Activated naive CD8-positive, alpha-beta T cell treated with anti-CD3 and anti-CD28 coated beads, Interleukin-2, amount 50 U/mL, for 24 hours (primary cell): ENCODE data around the gene NXPH3.

Experiments
- ATAC-seq: fragments of 150-1000 bp; cut with Tn5 transposase; one replicate; pipeline ENCODE4 v1.10.0; 2021
- DNase-seq: peaks from one replicate; pipeline ENCODE4 v3.0.0; 2021
- H3K27ac Mint-ChIP-seq: one replicate; pipeline ENCODE4 v1.8.0; 2021; ENCODE audit warnings: mild to moderate bottlenecking, mixed read lengths
- H3K27me3 Mint-ChIP-seq: one replicate; pipeline ENCODE4 v1.8.0; 2021; ENCODE audit warnings: mixed read lengths
- H3K36me3 Mint-ChIP-seq: one replicate; pipeline ENCODE4 v1.8.0; 2021; ENCODE audit warnings: low read depth, mixed read lengths
- H3K4me1 Mint-ChIP-seq: one replicate; pipeline ENCODE4 v1.8.0; 2021; ENCODE audit warnings: mixed read lengths
- H3K4me3 Mint-ChIP-seq: one replicate; pipeline ENCODE4 v1.8.0; 2021; ENCODE audit warnings: mild to moderate bottlenecking, moderate library complexity, mixed read lengths
- H3K9me3 Mint-ChIP-seq: one replicate; pipeline ENCODE4 v1.8.0; 2021; ENCODE audit warnings: mixed read lengths

Gene NXPH3

GRCh38 chr17:49577963-49578362 is 2.3 kb downstream of the NXPH3 start:
- Mint-ChIP-seq H3K27me3 (peaks cover 36% of the 10 kb centered on the region), H3K4me1 (peaks cover 16% of the 10 kb centered on the region), H3K4me3 (no peak overlapping the region), H3K27ac (no peak overlapping the region), H3K9me3 (no peaks in the 10 kb centered on the region), H3K36me3 (no peaks in the 10 kb centered on the region)
- no peak for DNase-seq
- ATAC-seq, result peak; percentile 29

DNA sequence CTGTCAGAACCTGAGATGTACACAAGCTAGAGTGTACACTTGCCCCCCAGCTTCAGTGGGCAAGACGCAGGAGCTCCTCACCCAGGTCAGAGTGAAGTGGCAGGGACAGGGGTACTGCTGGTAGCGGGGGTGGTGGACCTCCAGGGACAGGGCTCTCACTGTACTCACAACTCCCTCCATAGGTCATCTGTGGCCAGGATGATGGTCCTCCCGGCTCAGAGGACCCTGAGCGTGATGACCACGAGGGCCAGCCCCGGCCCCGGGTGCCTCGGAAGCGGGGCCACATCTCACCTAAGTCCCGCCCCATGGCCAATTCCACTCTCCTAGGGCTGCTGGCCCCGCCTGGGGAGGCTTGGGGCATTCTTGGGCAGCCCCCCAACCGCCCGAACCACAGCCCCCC is 2.7 kb downstream of the NXPH3 start:
- Mint-ChIP-seq H3K4me1 (peaks cover 16% of the 10 kb centered on the region), H3K36me3 (no peaks in the 10 kb centered on the region), H3K9me3 (no peaks in the 10 kb centered on the region), H3K4me3 (no peak overlapping the region), H3K27me3 (peaks cover 31% of the 10 kb centered on the region), H3K27ac (no peak overlapping the region)
- DNase-seq, result no peak
- no peak for ATAC-seq

DNA sequence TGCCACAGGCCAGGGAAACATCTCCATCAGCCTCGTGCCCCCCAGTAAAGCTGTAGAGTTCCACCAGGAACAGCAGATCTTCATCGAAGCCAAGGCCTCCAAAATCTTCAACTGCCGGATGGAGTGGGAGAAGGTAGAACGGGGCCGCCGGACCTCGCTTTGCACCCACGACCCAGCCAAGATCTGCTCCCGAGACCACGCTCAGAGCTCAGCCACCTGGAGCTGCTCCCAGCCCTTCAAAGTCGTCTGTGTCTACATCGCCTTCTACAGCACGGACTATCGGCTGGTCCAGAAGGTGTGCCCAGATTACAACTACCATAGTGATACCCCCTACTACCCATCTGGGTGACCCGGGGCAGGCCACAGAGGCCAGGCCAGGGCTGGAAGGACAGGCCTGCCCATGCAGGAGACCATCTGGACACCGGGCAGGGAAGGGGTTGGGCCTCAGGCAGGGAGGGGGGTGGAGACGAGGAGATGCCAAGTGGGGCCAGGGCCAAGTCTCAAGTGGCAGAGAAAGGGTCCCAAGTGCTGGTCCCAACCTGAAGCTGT is 3.4 kb downstream of the NXPH3 start:
- ATAC-seq (no peak), DNase-seq (no peak)
- peaks cover 16% of the 10 kb centered on the region for H3K4me1 Mint-ChIP-seq
- no peak overlapping the region for H3K27ac Mint-ChIP-seq
- no peaks in the 10 kb centered on the region for H3K36me3 Mint-ChIP-seq
- H3K4me3 Mint-ChIP-seq, result no peak overlapping the region
- peaks cover 25% of the 10 kb centered on the region for H3K27me3 Mint-ChIP-seq
- no peaks in the 10 kb centered on the region for H3K9me3 Mint-ChIP-seq

GRCh38 chr17:49579522-49579921 is 3.9 kb downstream of the NXPH3 start:
- Mint-ChIP-seq H3K9me3 (no peaks in the 10 kb centered on the region), H3K4me1 (peaks cover 16% of the 10 kb centered on the region), H3K36me3 (no peaks in the 10 kb centered on the region), H3K4me3 (no peak overlapping the region), H3K27me3 (peaks cover 21% of the 10 kb centered on the region), H3K27ac (no peak overlapping the region)
- ATAC-seq (no peak), DNase-seq (no peak)

- no peak for DNase-seq
- no peak overlapping the region for H3K4me3 Mint-ChIP-seq
- H3K36me3 Mint-ChIP-seq, result no peaks in the 10 kb centered on the region
- no peak for ATAC-seq
- H3K27ac Mint-ChIP-seq, result no peak overlapping the region
- H3K9me3 Mint-ChIP-seq, result no peaks in the 10 kb centered on the region
- peaks cover 16% of the 10 kb centered on the region for H3K27me3 Mint-ChIP-seq
- H3K4me1 Mint-ChIP-seq, result peaks cover 16% of the 10 kb centered on the region
Observed at GRCh38 chr17:49580055-49580721, 4.5 kb downstream of the NXPH3 start.

DNA sequence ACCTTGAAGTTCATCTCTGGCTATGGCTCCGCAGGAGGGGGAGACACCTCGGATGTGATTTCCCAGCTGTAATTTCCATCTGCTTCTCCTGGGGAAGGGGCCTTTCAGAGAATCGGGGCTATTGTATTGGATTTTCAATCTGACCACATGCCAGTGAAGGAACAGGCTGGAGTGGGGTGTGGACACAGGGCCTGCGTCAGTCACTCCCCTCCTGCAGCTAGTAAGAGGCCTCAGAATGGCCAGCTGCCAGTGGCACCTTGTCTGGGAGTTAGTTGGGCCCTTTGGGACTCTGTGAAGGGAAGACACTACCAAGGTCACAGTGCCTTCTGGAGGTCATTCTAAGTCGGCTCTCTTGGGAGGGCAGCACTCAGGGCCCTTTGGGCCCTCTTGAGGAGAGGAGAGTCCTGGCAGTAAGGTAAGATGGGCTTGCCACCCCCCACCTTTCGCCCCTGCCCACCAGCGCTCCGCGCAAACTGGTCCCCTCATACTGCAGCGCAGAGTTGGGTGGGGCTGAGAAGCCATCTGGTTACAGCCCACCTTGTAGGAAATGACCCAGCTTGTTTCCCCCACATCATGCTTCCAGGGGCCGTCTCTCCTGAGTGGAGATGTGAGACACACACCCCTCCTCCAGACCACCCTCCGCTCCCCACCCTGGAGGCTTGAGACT is 5.4 kb downstream of the NXPH3 start:
- Mint-ChIP-seq H3K4me3 (no peak overlapping the region), H3K4me1 (peaks cover 14% of the 10 kb centered on the region), H3K9me3 (no peaks in the 10 kb centered on the region), H3K27me3 (peaks cover 13% of the 10 kb centered on the region), H3K27ac (no peak overlapping the region), H3K36me3 (no peaks in the 10 kb centered on the region)
- ATAC-seq (no peak), DNase-seq (no peak)

- H3K27me3 Mint-ChIP-seq, result peaks cover 12% of the 10 kb centered on the region
- no peaks in the 10 kb centered on the region for H3K36me3 Mint-ChIP-seq
- H3K9me3 Mint-ChIP-seq, result no peaks in the 10 kb centered on the region
- DNase-seq, result no peak
- ATAC-seq, result no peak
- H3K4me3 Mint-ChIP-seq, result no peak overlapping the region
- H3K4me1 Mint-ChIP-seq, result peaks cover 14% of the 10 kb centered on the region
- no peak overlapping the region for H3K27ac Mint-ChIP-seq
Observed at GRCh38 chr17:49581648-49581998, 6.0 kb downstream of the NXPH3 start.

GRCh38 chr17:49582055-49582722 is 6.5 kb downstream of the NXPH3 start:
- Mint-ChIP-seq H3K27me3 (peaks cover 7% of the 10 kb centered on the region), H3K36me3 (no peaks in the 10 kb centered on the region), H3K9me3 (no peaks in the 10 kb centered on the region), H3K27ac (no peak overlapping the region), H3K4me1 (peaks cover 10% of the 10 kb centered on the region), H3K4me3 (no peak overlapping the region)
- no peak for ATAC-seq
- DNase-seq, result no peak

GRCh38 chr17:49582789-49583188 is 7.1 kb downstream of the NXPH3 start:
- no peaks in the 10 kb centered on the region for H3K9me3 Mint-ChIP-seq
- H3K4me3 Mint-ChIP-seq, result no peak overlapping the region
- H3K27me3 Mint-ChIP-seq, result peaks cover 1% of the 10 kb centered on the region
- ATAC-seq (no peak), DNase-seq (no peak)
- H3K27ac Mint-ChIP-seq, result no peak overlapping the region
- no peaks in the 10 kb centered on the region for H3K36me3 Mint-ChIP-seq
- H3K4me1 Mint-ChIP-seq, result peaks cover 5% of the 10 kb centered on the region

DNA sequence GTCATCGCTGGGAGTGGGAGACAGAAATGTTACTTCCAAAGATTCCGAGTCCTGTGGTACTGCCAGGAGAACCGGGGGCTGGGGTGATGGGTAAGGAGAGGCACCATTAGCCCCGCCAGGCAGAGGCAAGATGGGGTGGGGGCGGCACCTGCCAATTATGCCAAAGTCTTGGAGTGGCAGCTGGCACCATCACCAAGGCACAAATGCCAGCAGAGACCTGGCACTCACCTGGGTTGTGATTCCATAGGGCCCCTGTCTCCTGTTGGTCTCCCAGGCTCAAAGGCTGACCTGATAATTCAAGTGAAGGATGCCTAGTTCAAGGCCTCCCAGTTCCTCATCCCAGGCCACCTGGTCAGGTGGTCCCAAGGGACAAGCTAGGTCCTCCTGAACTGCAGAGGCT is 7.6 kb downstream of the NXPH3 start:
- no peak overlapping the region for H3K4me3 Mint-ChIP-seq
- no peaks in the 10 kb centered on the region for H3K27me3 Mint-ChIP-seq
- H3K36me3 Mint-ChIP-seq, result no peaks in the 10 kb centered on the region
- peaks cover under 1% of the 10 kb centered on the region for H3K4me1 Mint-ChIP-seq
- H3K9me3 Mint-ChIP-seq, result no peaks in the 10 kb centered on the region
- no peak overlapping the region for H3K27ac Mint-ChIP-seq
- no peak for DNase-seq
- ATAC-seq, result no peak

GRCh38 chr17:49583889-49584288 is 8.2 kb downstream of the NXPH3 start:
- no peak for DNase-seq
- Mint-ChIP-seq H3K27me3 (no peaks in the 10 kb centered on the region), H3K4me3 (no peak overlapping the region), H3K9me3 (no peaks in the 10 kb centered on the region), H3K36me3 (no peaks in the 10 kb centered on the region), H3K27ac (no peak overlapping the region), H3K4me1 (no peaks in the 10 kb centered on the region)
- ATAC-seq, result no peak

GRCh38 chr17:49585422-49586027 is 9.9 kb downstream of the NXPH3 start:
- no peak overlapping the region for H3K4me3 Mint-ChIP-seq
- ATAC-seq (no peak), DNase-seq (no peak)
- no peaks in the 10 kb centered on the region for H3K27me3 Mint-ChIP-seq
- no peaks in the 10 kb centered on the region for H3K4me1 Mint-ChIP-seq
- H3K9me3 Mint-ChIP-seq, result no peaks in the 10 kb centered on the region
- H3K27ac Mint-ChIP-seq, result no peak overlapping the region
- H3K36me3 Mint-ChIP-seq, result no peaks in the 10 kb centered on the region

DNA sequence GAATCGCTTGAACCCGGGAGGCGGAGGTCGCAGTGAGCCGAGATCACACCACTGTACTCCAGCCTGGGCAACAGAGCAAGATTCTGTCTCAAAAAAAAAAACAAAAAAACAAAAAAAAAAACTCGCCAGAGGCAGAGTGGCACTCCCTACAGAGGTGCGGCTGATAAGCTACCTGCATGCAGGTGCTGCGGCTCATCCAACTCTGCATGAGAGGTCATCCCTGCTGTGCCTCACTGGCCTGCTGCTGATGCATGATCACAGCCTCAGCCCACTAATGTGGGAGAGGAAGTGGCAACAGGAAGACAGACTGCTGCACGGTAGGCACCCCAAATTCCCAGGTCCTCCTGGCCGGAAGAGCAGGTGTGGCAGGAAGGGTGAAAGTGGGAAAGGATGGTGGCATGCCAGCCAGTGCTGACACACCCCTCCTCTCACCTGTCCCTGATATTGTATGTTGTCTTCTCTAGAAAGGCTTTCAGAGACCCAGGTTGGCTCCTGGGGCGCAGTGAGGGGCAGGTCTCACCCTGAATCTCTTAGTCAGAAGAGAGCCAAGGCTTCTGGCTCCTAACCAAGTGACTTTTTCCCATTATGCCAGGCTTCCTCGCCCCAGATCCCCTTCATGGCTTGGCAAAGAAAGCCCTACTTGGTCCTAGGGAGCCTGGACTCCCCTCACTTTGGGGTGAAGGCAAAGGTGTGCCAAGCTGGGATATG is 11.8 kb downstream of the NXPH3 start:
- peaks cover 2% of the 10 kb centered on the region for H3K36me3 Mint-ChIP-seq
- H3K27ac Mint-ChIP-seq, result no peak overlapping the region

DNA sequence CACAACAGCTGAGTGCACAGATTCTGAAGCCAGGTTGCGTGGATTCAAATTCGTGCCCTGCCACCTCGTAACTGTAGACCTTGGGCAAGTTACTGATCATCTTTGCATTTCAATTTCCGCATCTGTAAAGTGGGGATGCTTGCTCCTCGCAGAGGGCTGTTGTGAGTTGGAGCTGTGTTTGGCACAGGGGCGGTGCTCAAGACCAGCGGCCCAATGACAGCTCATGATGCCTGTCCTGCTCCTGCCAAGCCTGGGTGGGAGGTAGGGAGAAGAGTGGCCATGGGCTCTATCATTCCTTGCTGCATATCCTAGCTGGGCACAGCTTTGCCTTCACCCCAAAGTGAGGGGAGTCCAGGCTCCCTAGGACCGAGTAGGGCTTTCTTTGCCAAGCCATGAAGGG is 12.6 kb downstream of the NXPH3 start:
- DNase-seq, result no peak
- Mint-ChIP-seq H3K4me1 (no peaks in the 10 kb centered on the region), H3K27ac (no peak overlapping the region), H3K36me3 (peaks cover 5% of the 10 kb centered on the region), H3K9me3 (no peaks in the 10 kb centered on the region), H3K27me3 (no peaks in the 10 kb centered on the region), H3K4me3 (no peak overlapping the region)
- ATAC-seq, result no peak

More for the DNA sequence above, 11.8 kb downstream of the NXPH3 start:
- no peaks in the 10 kb centered on the region for H3K4me1 Mint-ChIP-seq
- DNase-seq (no peak), ATAC-seq (no peak)
- H3K27me3 Mint-ChIP-seq, result no peaks in the 10 kb centered on the region
- no peaks in the 10 kb centered on the region for H3K9me3 Mint-ChIP-seq
- no peak overlapping the region for H3K4me3 Mint-ChIP-seq
